Measurements from ENCODE around the gene ZFX. TPM values are rescaled to one million over a fixed set of nuclear protein-coding genes. Genes with fewer than 3 reads are reported as not detected.

The ZFX gene
- total and polyA plus RNA-seq, 7 donors: 3.8 to 72.3 (median 55.4) TPM

DNA sequence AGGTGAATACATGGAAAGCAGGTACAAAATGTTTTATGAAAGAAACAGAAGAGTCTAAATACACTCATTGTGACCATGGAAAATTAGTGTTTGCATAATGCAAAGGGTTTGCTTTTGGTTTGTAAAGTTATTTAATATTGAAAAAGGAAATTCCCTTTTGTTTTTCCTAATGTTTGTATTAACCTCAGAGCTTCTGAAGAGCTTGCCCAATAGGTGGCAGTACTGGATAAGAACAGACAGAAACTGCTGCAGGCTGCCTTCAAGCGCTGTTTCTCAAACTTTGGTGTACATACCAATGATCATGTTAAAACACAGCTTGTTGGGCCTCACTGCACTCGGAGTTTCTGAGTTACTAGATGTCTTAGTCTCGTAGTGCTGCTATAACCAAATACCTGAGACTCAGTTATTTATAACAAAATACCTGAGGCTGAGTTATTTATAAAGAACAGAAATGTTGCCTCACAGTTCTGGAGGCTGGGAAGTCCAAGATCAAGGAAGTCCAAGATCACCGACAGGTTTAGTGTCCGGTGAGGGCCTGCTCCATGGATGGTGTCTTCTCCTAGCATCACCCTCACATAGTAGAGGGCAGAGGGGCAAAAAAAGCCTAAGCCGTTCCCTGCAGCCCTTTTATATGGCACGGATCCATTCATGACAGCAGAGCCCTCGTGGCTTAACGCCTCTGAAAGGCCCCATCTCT is 110.2 kb downstream of the ZFX start:
- no peak overlapping the region for H3K27ac ChIP-seq
- intact Hi-C loops (cut with DNase I): no loop called here
- no peaks in the 10 kb centered on the region for H3K36me3 ChIP-seq (ENCODE audit: insufficient read depth in 1 of 2, low read depth in 1 of 2)
- no peak overlapping the region for H3K4me3 ChIP-seq
- no peaks in the 10 kb centered on the region for H3K9me3 ChIP-seq
- 69 to 81% (median 74%) methylated on average over 9 of the region's 9 CpGs for WGBS, 3 donors
- TF ChIP-seq, protein P1, sequence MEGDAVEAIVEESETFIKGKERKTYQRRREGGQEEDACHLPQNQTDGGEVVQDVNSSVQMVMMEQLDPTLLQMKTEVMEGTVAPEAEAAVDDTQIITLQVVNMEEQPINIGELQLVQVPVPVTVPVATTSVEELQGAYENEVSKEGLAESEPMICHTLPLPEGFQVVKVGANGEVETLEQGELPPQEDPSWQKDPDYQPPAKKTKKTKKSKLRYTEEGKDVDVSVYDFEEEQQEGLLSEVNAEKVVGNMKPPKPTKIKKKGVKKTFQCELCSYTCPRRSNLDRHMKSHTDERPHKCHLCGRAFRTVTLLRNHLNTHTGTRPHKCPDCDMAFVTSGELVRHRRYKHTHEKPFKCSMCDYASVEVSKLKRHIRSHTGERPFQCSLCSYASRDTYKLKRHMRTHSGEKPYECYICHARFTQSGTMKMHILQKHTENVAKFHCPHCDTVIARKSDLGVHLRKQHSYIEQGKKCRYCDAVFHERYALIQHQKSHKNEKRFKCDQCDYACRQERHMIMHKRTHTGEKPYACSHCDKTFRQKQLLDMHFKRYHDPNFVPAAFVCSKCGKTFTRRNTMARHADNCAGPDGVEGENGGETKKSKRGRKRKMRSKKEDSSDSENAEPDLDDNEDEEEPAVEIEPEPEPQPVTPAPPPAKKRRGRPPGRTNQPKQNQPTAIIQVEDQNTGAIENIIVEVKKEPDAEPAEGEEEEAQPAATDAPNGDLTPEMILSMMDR (IDR thresholded peaks at IDR 0.05): peak; percentile 44
- H3K27me3 ChIP-seq (ENCODE audit: insufficient read depth in 3 of 3, low read length in 2 of 3): peaks cover 0 to 16% (median 0%) of the 10 kb centered on the region in 3 donors
- ATAC-seq (no peak), DNase-seq (no peak)
- no peaks in the 10 kb centered on the region for H3K4me1 ChIP-seq

DNA sequence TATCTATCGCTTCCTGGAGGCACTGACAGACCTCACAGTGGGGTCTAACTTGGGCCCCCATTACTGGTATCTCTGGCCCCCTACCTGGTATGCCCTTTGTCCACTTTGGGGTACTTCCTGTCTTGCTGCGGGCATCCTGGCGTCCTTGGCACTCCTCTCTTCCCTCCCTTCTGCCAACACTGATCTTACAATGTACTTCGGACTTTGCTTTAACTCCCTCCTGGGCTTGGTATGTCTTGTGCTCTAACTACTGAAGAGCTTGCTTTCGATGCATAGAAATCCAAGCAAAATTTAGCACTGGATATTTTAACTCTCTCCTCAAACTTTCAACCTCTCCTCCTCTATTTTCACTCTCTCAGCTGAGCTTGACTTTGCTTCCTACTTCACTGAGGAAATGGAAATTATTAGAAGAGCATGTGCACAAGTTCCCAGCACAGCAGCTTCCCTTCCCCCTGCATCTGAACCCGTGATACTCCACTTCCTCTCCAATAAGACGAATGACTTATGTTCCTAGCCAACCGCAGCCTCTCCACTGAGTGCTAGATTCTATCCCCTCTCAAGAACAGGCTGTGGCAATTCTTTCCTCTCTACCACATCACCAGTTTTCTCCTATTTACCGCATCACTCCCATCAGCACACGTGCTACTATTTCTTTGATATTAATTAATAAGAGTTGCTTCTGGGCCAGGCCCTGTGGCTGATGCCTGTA is 111.5 kb downstream of the ZFX start:
- H3K27ac ChIP-seq: no peak overlapping the region
- peak in 1 of 2 donors; percentile 16 for DNase-seq
- H3K9me3 ChIP-seq: no peaks in the 10 kb centered on the region
- intact Hi-C loops (cut with DNase I): no loop called here
- peak in 1 of 4 donors; percentile 35 for ATAC-seq
- no peaks in the 10 kb centered on the region for H3K36me3 ChIP-seq (ENCODE audit: insufficient read depth in 1 of 2, low read depth in 1 of 2)
- H3K4me3 ChIP-seq: no peak overlapping the region
- no peaks in the 10 kb centered on the region for H3K4me1 ChIP-seq
- 54 to 68% (median 64%) methylated on average over 10 of the region's 10 CpGs for WGBS, 3 donors
- TF ChIP-seq, protein P1 (IDR thresholded peaks at IDR 0.05): no peak
- peaks cover 0 to 10% (median 0%) of the 10 kb centered on the region in 3 donors for H3K27me3 ChIP-seq (ENCODE audit: insufficient read depth in 3 of 3, low read length in 2 of 3)

GRCh38 chrX:24262309-24262708 is 112.8 kb downstream of the ZFX start:
- Histone ChIP-seq H3K36me3 (ENCODE audit: insufficient read depth in 1 of 2, low read depth in 1 of 2) (no peaks in the 10 kb centered on the region), H3K27me3 (ENCODE audit: insufficient read depth in 3 of 3, low read length in 2 of 3) (peaks cover 0 to 10% (median 0%) of the 10 kb centered on the region in 3 donors), H3K9me3 (no peaks in the 10 kb centered on the region), H3K4me3 (no peak overlapping the region), H3K27ac (no peak overlapping the region), H3K4me1 (no peaks in the 10 kb centered on the region)
- TF ChIP-seq, protein P1 (IDR thresholded peaks at IDR 0.05): no peak
- intact Hi-C loops (cut with DNase I): no loop called here
- DNase-seq (no peak), ATAC-seq (no peak)
- 80 to 95% (median 91%) methylated on average over 3 of the region's 3 CpGs for WGBS, 3 donors

DNA sequence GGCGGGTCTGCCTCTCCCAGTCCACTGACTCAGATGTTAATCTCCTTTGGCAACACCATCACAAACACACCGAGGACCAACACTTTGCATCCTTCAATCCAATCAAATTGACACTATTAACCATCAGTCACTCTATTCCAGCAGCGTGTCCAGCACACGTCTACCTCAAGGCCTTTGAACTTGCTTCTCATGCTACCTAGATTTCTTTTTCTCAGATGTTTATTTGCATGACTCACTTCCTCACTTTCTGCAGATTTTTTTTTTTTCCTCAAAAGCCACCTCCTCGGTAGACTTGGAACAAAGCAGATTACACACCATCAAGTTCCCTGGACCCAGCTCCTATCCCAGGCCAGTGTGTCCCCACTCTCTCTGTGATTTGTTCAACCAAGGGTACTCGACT is 114.9 kb downstream of the ZFX start:
- DNase-seq: no peak
- Histone ChIP-seq H3K27me3 (ENCODE audit: insufficient read depth in 3 of 3, low read length in 2 of 3) (peaks cover 0 to 14% (median 0%) of the 10 kb centered on the region in 3 donors), H3K27ac (no peak overlapping the region), H3K4me1 (no peaks in the 10 kb centered on the region), H3K4me3 (no peak overlapping the region), H3K9me3 (no peaks in the 10 kb centered on the region), H3K36me3 (ENCODE audit: insufficient read depth in 1 of 2, low read depth in 1 of 2) (no peaks in the 10 kb centered on the region)
- 63 to 72% (median 64%) methylated on average over 6 of the region's 6 CpGs for WGBS, 3 donors
- TF ChIP-seq, protein P1 (IDR thresholded peaks at IDR 0.05): no peak
- intact Hi-C loops (cut with DNase I): no loop called here
- no peak for ATAC-seq

Other genes with a start within 250 kb of the ZFX start
- 10 to 100 TPM; 29.7 to 78.5 (median 56.4) TPM for gene APOO, start 241.8 kb upstream of the ZFX start, total RNA-seq
- gene APOO, start 241.8 kb upstream of the ZFX start, polyA plus RNA-seq: 10 to 100 TPM; 35.0 to 56.0 (median 43.2) TPM
- gene CXorf58, start 241.7 kb upstream of the ZFX start, total RNA-seq: under 1 TPM in 2 of 4 donors, not detected in 2; 0.17 to 0.50 TPM
- gene CXorf58, start 241.7 kb upstream of the ZFX start, polyA plus RNA-seq: under 1 TPM; 0.08 to 0.26 (median 0.11) TPM
- gene KLHL15, start 122.5 kb upstream of the ZFX start, total RNA-seq: 10 to 100 TPM in 1 of 4 donors, 1 to 10 TPM in 3; 5.0 to 10.2 (median 6.7) TPM
- 1 to 10 TPM; 2.1 to 4.8 (median 2.7) TPM for gene KLHL15, start 122.5 kb upstream of the ZFX start, polyA plus RNA-seq
- 100 to 1,000 TPM in 3 of 4 donors, 10 to 100 TPM in 1; 96.6 to 130 (median 112) TPM for gene EIF2S3, start 94.8 kb upstream of the ZFX start, total RNA-seq
- 10 to 100 TPM; 56.1 to 62.9 (median 58.0) TPM for gene EIF2S3, start 94.8 kb upstream of the ZFX start, polyA plus RNA-seq
- not detected for gene SUPT20HL2, start 164.3 kb downstream of the ZFX start, total RNA-seq
- gene SUPT20HL2, start 164.3 kb downstream of the ZFX start, polyA plus RNA-seq: not detected
- gene SUPT20HL1, start 210.9 kb downstream of the ZFX start, total RNA-seq: not detected
- not detected for gene SUPT20HL1, start 210.9 kb downstream of the ZFX start, polyA plus RNA-seq

Measured in psoas muscle (tissue), 8 donors.